HAP-1 (cell line): ENCODE measurements around the gene NSRP1.
"Not testable (repeated sequence)": the region's sequence is repeated elsewhere in the genome, so short reads cannot be mapped to it uniquely, and the experiment has no call there.

Experiments used
- DNase-seq, 2 experiments: peaks; one replicate each; pipeline ENCODE4 v3.0.0-alpha.2; 2016 to 2020; ENCODE audit warnings: low spot score in 2 of 2
- H3K27me3 ChIP-seq: fragments of 250-450 bp; sonication (Bioruptor Pico); 2 replicates; pipeline ENCODE4 v1.5.1; 2020; ENCODE audit warnings: low read depth, mild to moderate bottlenecking, moderate library complexity
- H3K36me3 ChIP-seq: fragments of 250-450 bp; sonication (Bioruptor Pico); replicated peaks from 2 replicates; pipeline ENCODE4 v1.5.1; 2020; ENCODE audit warnings: mild to moderate bottlenecking
- H3K4me1 ChIP-seq: fragments of 250-450 bp; sonication (Bioruptor Pico); 2 replicates; pipeline ENCODE4 v1.5.1; 2020; ENCODE audit warnings: mild to moderate bottlenecking
- H3K4me3 ChIP-seq: fragments of 250-450 bp; sonication (Bioruptor Pico); 2 replicates; pipeline ENCODE4 v1.5.1; 2020; ENCODE audit warnings: mild to moderate bottlenecking, moderate library complexity
- H3K9me3 ChIP-seq: fragments of 250-450 bp; sonication (Bioruptor Pico); 2 replicates; pipeline ENCODE4 v1.5.1; 2020; ENCODE audit warnings: mild to moderate bottlenecking, moderate library complexity
- in situ Hi-C: fragments of 300-500 bp; cut with MboI; formaldehyde crosslinking; loops from 3 replicates; pipeline ENCODE4 v1.14.3; 2020; ENCODE audit warnings: low sequenced_read_pairs, inconsistent platforms, mixed read lengths

Gene NSRP1

GRCh38 chr17:30134551-30134950 is 17.9 kb downstream of the NSRP1 start:
- DNase-seq, result no peak
- peaks cover 7% of the 10 kb centered on the region for H3K4me1 ChIP-seq
- H3K27me3 ChIP-seq, result no peaks in the 10 kb centered on the region
- in situ Hi-C loops, result no loop called here
- H3K36me3 ChIP-seq, result peaks cover 38% of the 10 kb centered on the region
- H3K4me3 ChIP-seq, result no peak overlapping the region
- no peaks in the 10 kb centered on the region for H3K9me3 ChIP-seq

GRCh38 chr17:30137158-30137557 is 20.5 kb downstream of the NSRP1 start:
- in situ Hi-C loops, result no loop called here
- Histone ChIP-seq H3K27me3 (no peaks in the 10 kb centered on the region), H3K9me3 (no peaks in the 10 kb centered on the region), H3K4me3 (no peak overlapping the region), H3K36me3 (peaks cover 30% of the 10 kb centered on the region), H3K4me1 (peaks cover 7% of the 10 kb centered on the region)
- DNase-seq, result no peak

GRCh38 chr17:30147860-30148259 is 31.2 kb downstream of the NSRP1 start:
- H3K9me3 ChIP-seq, H3K27me3 ChIP-seq, H3K4me3 ChIP-seq, H3K36me3 ChIP-seq, in situ Hi-C loops: not testable (repeated sequence)
- H3K4me1 ChIP-seq, result peaks cover 25% of the 10 kb centered on the region
- DNase-seq, result peak in 1 of 2 experiments; percentile 56

GRCh38 chr17:30148376-30148775 is 31.8 kb downstream of the NSRP1 start:
- Histone ChIP-seq H3K9me3 (no peaks in the 10 kb centered on the region), H3K4me1 (peaks cover 25% of the 10 kb centered on the region), H3K4me3 (no peak overlapping the region), H3K36me3 (no peaks in the 10 kb centered on the region), H3K27me3 (no peaks in the 10 kb centered on the region)
- in situ Hi-C loops, result no loop called here
- peak; percentile 67 to 96 for DNase-seq

GRCh38 chr17:30151471-30151870 is 34.9 kb downstream of the NSRP1 start:
- Histone ChIP-seq H3K4me3 (no peak overlapping the region), H3K9me3 (no peaks in the 10 kb centered on the region), H3K4me1 (peaks cover 25% of the 10 kb centered on the region), H3K36me3 (0 out of 2 replicates have a peak, but pooled peaks cover 4% of the 10 kb centered on the region), H3K27me3 (no peaks in the 10 kb centered on the region)
- DNase-seq, result no peak
- in situ Hi-C loops, result no loop called here

GRCh38 chr17:30153463-30153862 is 36.8 kb downstream of the NSRP1 start:
- Histone ChIP-seq H3K9me3 (no peaks in the 10 kb centered on the region), H3K4me1 (peaks cover 17% of the 10 kb centered on the region), H3K27me3 (no peaks in the 10 kb centered on the region), H3K36me3 (peaks cover 12% of the 10 kb centered on the region; the same call in 1 of the 2 replicates), H3K4me3 (no peak overlapping the region)
- in situ Hi-C loops, result no loop called here
- DNase-seq, result no peak

GRCh38 chr17:30155389-30155788 is 38.8 kb downstream of the NSRP1 start:
- in situ Hi-C loops, result no loop called here
- Histone ChIP-seq H3K27me3 (no peaks in the 10 kb centered on the region), H3K4me1 (peaks cover 12% of the 10 kb centered on the region), H3K9me3 (peaks cover 11% of the 10 kb centered on the region), H3K36me3 (peaks cover 23% of the 10 kb centered on the region), H3K4me3 (no peak overlapping the region)
- DNase-seq, result no peak

- in situ Hi-C loops, result no loop called here
- Histone ChIP-seq H3K4me3 (no peak overlapping the region), H3K27me3 (no peaks in the 10 kb centered on the region), H3K4me1 (no peaks in the 10 kb centered on the region), H3K36me3 (peaks cover 28% of the 10 kb centered on the region), H3K9me3 (peaks cover 11% of the 10 kb centered on the region)
- DNase-seq, result no peak
These were observed 42.4 kb downstream of the NSRP1 start for GRCh38 chr17:30158896-30159625.

- no peak for DNase-seq
- Histone ChIP-seq H3K9me3 (peaks cover 11% of the 10 kb centered on the region), H3K4me3 (no peak overlapping the region), H3K27me3 (no peaks in the 10 kb centered on the region), H3K4me1 (no peaks in the 10 kb centered on the region), H3K36me3 (peaks cover 28% of the 10 kb centered on the region)
- in situ Hi-C loops, result no loop called here
These were observed 44.0 kb downstream of the NSRP1 start for GRCh38 chr17:30160419-30161172.

- peaks cover 23% of the 10 kb centered on the region for H3K36me3 ChIP-seq
- H3K4me3 ChIP-seq, result no peak overlapping the region
- in situ Hi-C loops, result no loop called here
- no peak for DNase-seq
- H3K27me3 ChIP-seq, result no peaks in the 10 kb centered on the region
- H3K9me3 ChIP-seq, result peaks cover 11% of the 10 kb centered on the region
- H3K4me1 ChIP-seq, result no peaks in the 10 kb centered on the region
These were observed 45.0 kb downstream of the NSRP1 start for GRCh38 chr17:30161601-30162000.

- Histone ChIP-seq H3K27me3 (no peaks in the 10 kb centered on the region), H3K4me1 (no peaks in the 10 kb centered on the region), H3K4me3 (no peak overlapping the region), H3K9me3 (peaks cover 3% of the 10 kb centered on the region), H3K36me3 (peaks cover 15% of the 10 kb centered on the region)
- in situ Hi-C loops, result no loop called here
- no peak for DNase-seq
These were observed 47.9 kb downstream of the NSRP1 start for GRCh38 chr17:30164531-30164930.

- Histone ChIP-seq H3K4me3 (no peak overlapping the region), H3K9me3 (no peaks in the 10 kb centered on the region; the same call in 1 of the 2 replicates), H3K27me3 (no peaks in the 10 kb centered on the region), H3K4me1 (no peaks in the 10 kb centered on the region), H3K36me3 (peaks cover 11% of the 10 kb centered on the region)
- no peak for DNase-seq
- in situ Hi-C loops, result no loop called here
These were observed 48.5 kb downstream of the NSRP1 start for GRCh38 chr17:30165147-30165546.

- H3K27me3 ChIP-seq, result no peaks in the 10 kb centered on the region
- no peaks in the 10 kb centered on the region for H3K4me1 ChIP-seq
- H3K9me3 ChIP-seq, result no peaks in the 10 kb centered on the region
- DNase-seq, result no peak
- no peak overlapping the region for H3K4me3 ChIP-seq
- in situ Hi-C loops, result no loop called here
- peaks cover 11% of the 10 kb centered on the region for H3K36me3 ChIP-seq
These were observed 49.3 kb downstream of the NSRP1 start for GRCh38 chr17:30165960-30166359.

GRCh38 chr17:30170415-30170987 is 53.9 kb downstream of the NSRP1 start:
- no peak for DNase-seq
- H3K4me3 ChIP-seq, result no peak overlapping the region
- no peaks in the 10 kb centered on the region for H3K9me3 ChIP-seq
- H3K36me3 ChIP-seq, result peaks cover 27% of the 10 kb centered on the region
- no peaks in the 10 kb centered on the region for H3K27me3 ChIP-seq
- H3K4me1 ChIP-seq, result no peaks in the 10 kb centered on the region
- in situ Hi-C loops, result no loop called here
